ENCODE measurements around the gene RAB15. TPM values are rescaled to one million over a fixed set of nuclear protein-coding genes. Genes with fewer than 3 reads are reported as not detected.

RAB15 gene
- total RNA-seq, 1 donor from 2014 or later, result 98.4 TPM

DNA sequence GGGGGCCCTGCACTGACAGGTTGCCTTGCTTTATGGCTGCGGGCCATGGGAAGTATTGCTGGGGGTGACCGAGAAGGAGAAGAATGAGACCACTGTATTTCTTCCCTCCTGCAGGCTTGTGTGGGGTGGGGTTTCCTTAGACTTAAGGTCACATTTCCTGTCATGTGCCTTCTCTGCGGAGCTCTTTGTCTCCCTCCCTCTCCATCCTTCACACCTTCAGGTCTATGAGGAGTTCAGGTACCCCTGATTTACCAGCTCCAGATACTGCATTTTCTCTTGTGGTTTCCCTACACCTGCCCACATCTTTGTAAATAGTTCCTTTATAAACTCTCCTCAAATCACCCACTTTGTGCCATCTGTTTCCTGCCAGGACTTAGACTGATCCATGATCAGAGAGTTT lies 18.2 kb upstream of the RAB15 start:
- Mint-ChIP-seq H3K27ac (ENCODE audit: unreplicated experiment) (no peak overlapping the region), H3K9me3 (ENCODE audit: low read depth) (no peaks in the 10 kb centered on the region), H3K27me3 (ENCODE audit: low read depth) (no peaks in the 10 kb centered on the region)

GRCh38 chr14:64987438-64987767 lies 15.3 kb upstream of the RAB15 start:
- peak overlapping the region; percentile 95 for H3K4me3 Mint-ChIP-seq (ENCODE audit: unreplicated experiment)
- H3K9me3 Mint-ChIP-seq (ENCODE audit: low read depth), result no peaks in the 10 kb centered on the region
- TF ChIP-seq, protein P1, sequence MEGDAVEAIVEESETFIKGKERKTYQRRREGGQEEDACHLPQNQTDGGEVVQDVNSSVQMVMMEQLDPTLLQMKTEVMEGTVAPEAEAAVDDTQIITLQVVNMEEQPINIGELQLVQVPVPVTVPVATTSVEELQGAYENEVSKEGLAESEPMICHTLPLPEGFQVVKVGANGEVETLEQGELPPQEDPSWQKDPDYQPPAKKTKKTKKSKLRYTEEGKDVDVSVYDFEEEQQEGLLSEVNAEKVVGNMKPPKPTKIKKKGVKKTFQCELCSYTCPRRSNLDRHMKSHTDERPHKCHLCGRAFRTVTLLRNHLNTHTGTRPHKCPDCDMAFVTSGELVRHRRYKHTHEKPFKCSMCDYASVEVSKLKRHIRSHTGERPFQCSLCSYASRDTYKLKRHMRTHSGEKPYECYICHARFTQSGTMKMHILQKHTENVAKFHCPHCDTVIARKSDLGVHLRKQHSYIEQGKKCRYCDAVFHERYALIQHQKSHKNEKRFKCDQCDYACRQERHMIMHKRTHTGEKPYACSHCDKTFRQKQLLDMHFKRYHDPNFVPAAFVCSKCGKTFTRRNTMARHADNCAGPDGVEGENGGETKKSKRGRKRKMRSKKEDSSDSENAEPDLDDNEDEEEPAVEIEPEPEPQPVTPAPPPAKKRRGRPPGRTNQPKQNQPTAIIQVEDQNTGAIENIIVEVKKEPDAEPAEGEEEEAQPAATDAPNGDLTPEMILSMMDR (IDR thresholded peaks at IDR 0.05), result no peak
- no peaks in the 10 kb centered on the region for H3K36me3 Mint-ChIP-seq (ENCODE audit: low read depth)
- DNase-seq (ENCODE audit: low spot score), result no peak
- H3K27me3 Mint-ChIP-seq (ENCODE audit: low read depth), result no peaks in the 10 kb centered on the region
- H3K4me1 Mint-ChIP-seq (ENCODE audit: low read depth), result peaks cover 38% of the 10 kb centered on the region
- peak overlapping the region; percentile 99 for H3K27ac Mint-ChIP-seq (ENCODE audit: unreplicated experiment)

More for the DNA sequence above, 18.2 kb upstream of the RAB15 start:
- no peak for DNase-seq (ENCODE audit: low spot score)
- TF ChIP-seq, protein P1 (IDR thresholded peaks at IDR 0.05), result no peak
- no peaks in the 10 kb centered on the region for H3K36me3 Mint-ChIP-seq (ENCODE audit: low read depth)
- peaks cover 24% of the 10 kb centered on the region for H3K4me1 Mint-ChIP-seq (ENCODE audit: low read depth)
- no peak overlapping the region for H3K4me3 Mint-ChIP-seq (ENCODE audit: unreplicated experiment)

- peak; percentile 99 for DNase-seq (ENCODE audit: low spot score)
- Mint-ChIP-seq H3K27me3 (ENCODE audit: low read depth) (no peaks in the 10 kb centered on the region), H3K9me3 (ENCODE audit: low read depth) (no peaks in the 10 kb centered on the region), H3K4me1 (ENCODE audit: low read depth) (peaks cover 38% of the 10 kb centered on the region), H3K4me3 (ENCODE audit: unreplicated experiment) (peak within 1 kb of the TSS; percentile 95), H3K27ac (ENCODE audit: unreplicated experiment) (peak within 1 kb of the TSS; percentile 99), H3K36me3 (ENCODE audit: low read depth) (no peaks in the 10 kb centered on the region)
- TF ChIP-seq, protein P1 (IDR thresholded peaks at IDR 0.05), result peak; percentile 87
Observed at GRCh38 chr14:64986648-64987437, 14.7 kb upstream of the RAB15 start, which contains the start of gene FNTB. TSS of gene FNTB (plus strand) at chr14:64986895. CDS start at chr14:64986954, 59 bp downstream.

- Mint-ChIP-seq H3K27ac (ENCODE audit: unreplicated experiment) (peak overlapping the region; percentile 23), H3K4me3 (ENCODE audit: unreplicated experiment) (peak overlapping the region; percentile 65), H3K9me3 (ENCODE audit: low read depth) (no peaks in the 10 kb centered on the region), H3K36me3 (ENCODE audit: low read depth) (no peaks in the 10 kb centered on the region), H3K27me3 (ENCODE audit: low read depth) (peaks cover 2% of the 10 kb centered on the region), H3K4me1 (ENCODE audit: low read depth) (peaks cover 35% of the 10 kb centered on the region)
- no peak for DNase-seq (ENCODE audit: low spot score)
- TF ChIP-seq, protein P1 (IDR thresholded peaks at IDR 0.05), result peak; percentile 87
Observed at GRCh38 chr14:64983439-64984310, 11.5 kb upstream of the RAB15 start.
